Panc1 (cell line): ENCODE data around the gene CFAP119. TPM values are rescaled to one million over a fixed set of nuclear protein-coding genes. Genes with fewer than 3 reads are reported as not detected.

Experiments
- ATAC-seq: fragments of 200-7000 bp; cut with Tn5 transposase; 2 replicates; pipeline ENCODE4 v1.9.1; 2020; ENCODE audit warnings: mild to moderate bottlenecking, moderate library complexity
- BruUV-seq: library from RNA; stranded (reverse); fragments of 400-500 nt; replicated peaks from 2 replicates; lab custom pipeline; 2021; lab: Mats Ljungman, UMichigan
- CTCF ChIA-PET: fragments of 300-600 bp; sonication (Branson Sonifier 250); formaldehyde crosslinking; loops from one replicate; lab custom pipeline; 2022; ENCODE audit warnings: antibody characterized with exemption; lab: Charles Lee
- POLR2A ChIA-PET: fragments of 300-600 bp; sonication (Branson Sonifier 250); formaldehyde crosslinking; loops from one replicate; lab custom pipeline; 2022; ENCODE audit warnings: antibody characterized with exemption; lab: Charles Lee
- DNase-seq: peaks from one replicate; pipeline ENCODE4 v3.0.0-alpha.2; 2010; ENCODE audit warnings: low read depth, low spot score
- H3K27ac ChIP-seq: 2 replicates; pipeline ENCODE4 v1.5.1; 2011; ENCODE audit warnings: mild to moderate bottlenecking, low read length, inconsistent platforms
- H3K27me3 ChIP-seq: fragments of 200-500 bp; sonication (Bioruptor generic); 2 replicates; pipeline ENCODE4 v1.6.0; 2014; ENCODE audit warnings: low read length, inconsistent platforms; ENCODE audit not compliant: control insufficient read depth, insufficient read depth
- H3K36me3 ChIP-seq: fragments of 200-500 bp; sonication (Bioruptor generic); 2 replicates; pipeline ENCODE4 v1.5.1; 2014; ENCODE audit warnings: inconsistent platforms, mild to moderate bottlenecking, low read length, moderate library complexity; ENCODE audit not compliant: control insufficient read depth, insufficient read depth
- H3K4me1 ChIP-seq: 2 replicates; pipeline ENCODE4 v1.5.1; 2011; ENCODE audit warnings: inconsistent platforms, mild to moderate bottlenecking, low read length, moderate library complexity; ENCODE audit not compliant: control insufficient read depth, insufficient read depth
- H3K4me3 ChIP-seq, 2 experiments: 2 replicates each; pipeline ENCODE4 v1.5.1; 2011 to 2012; ENCODE audit warnings: low read depth in 2 of 2, low read length in 2 of 2, mild to moderate bottlenecking in 2 of 2, inconsistent platforms in 1 of 2, moderate library complexity in 1 of 2
- H3K9me3 ChIP-seq: fragments of 200-500 bp; sonication (Bioruptor generic); 2 replicates; pipeline ENCODE4 v1.5.1; 2014; ENCODE audit warnings: low read depth, mild to moderate bottlenecking, inconsistent platforms, low read length, moderate library complexity; ENCODE audit not compliant: control insufficient read depth, insufficient read depth
- POLR2AphosphoS5 ChIP-seq: IDR thresholded peaks from 2 replicates; pipeline ENCODE4 v1.6.1; 2012; ENCODE audit warnings: mild to moderate bottlenecking, low read depth, low read length, moderate library complexity
- SIN3A ChIP-seq: IDR thresholded peaks from 2 replicates; pipeline ENCODE4 v1.6.1; 2012; ENCODE audit warnings: low read depth, mild to moderate bottlenecking, low read length, moderate library complexity, borderline replicate concordance; ENCODE audit not compliant: insufficient read depth
- TCF7L2 ChIP-seq: IDR thresholded peaks from 2 replicates; pipeline ENCODE4 v1.6.1; 2011; ENCODE audit warnings: mild to moderate bottlenecking, low read depth, low read length, inconsistent platforms
- in situ Hi-C: cut with HindIII; loops from 2 replicates; pipeline ENCODE4 v1.10.0; 2016; ENCODE audit warnings: low sequenced_read_pairs, low pct_unique_long_range_greater_than_20kb
- intact Hi-C: fragments of 100-400 bp; cut with micrococcal nuclease; formaldehyde crosslinking; loops from one replicate; pipeline ENCODE4 v1.10.0; 2022; ENCODE audit not compliant: unreplicated experiment
- total RNA-seq: library from RNA; stranded (reverse); gene quantifications from one replicate; pipeline ENCODE4 v1.2.1, GENCODE V29; 2021; ENCODE audit not compliant: unreplicated experiment
- TF ChIP-seq, protein P1 (sequence below): fragments of 450-650 bp; IDR thresholded peaks from 2 replicates; pipeline ENCODE4 v1.5.1; 2017; ENCODE audit warnings: mild to moderate bottlenecking
- TF ChIP-seq, protein P2 (sequence below), 2 experiments: IDR thresholded peaks; 2 replicates each; pipeline ENCODE4 v1.6.1; 2011 to 2012; ENCODE audit warnings: low read depth in 2 of 2, control low read depth in 1 of 2, low read length in 1 of 2, mild to moderate bottlenecking in 1 of 2, moderate library complexity in 1 of 2; ENCODE audit not compliant: insufficient read depth in 1 of 2

CFAP119 gene
- total RNA-seq, 1 experiment from 2014 or later: 21.0 TPM

- Histone ChIP-seq H3K9me3 (no peaks in the 10 kb centered on the region), H3K27me3 (no peaks in the 10 kb centered on the region), H3K4me3 (no peak overlapping the region), H3K4me1 (no peaks in the 10 kb centered on the region), H3K36me3 (peaks cover 22% of the 10 kb centered on the region), H3K27ac (no peak overlapping the region)
- intact Hi-C loops: no loop called here
- DNase-seq (no peak), ATAC-seq (no peak)
- ChIA-PET CTCF (no interaction called here), POLR2A (no interaction called here)
- in situ Hi-C loops: no loop called here
- TSS peak; percentile 47 for BruUV-seq
- TF ChIP-seq, protein P1, sequence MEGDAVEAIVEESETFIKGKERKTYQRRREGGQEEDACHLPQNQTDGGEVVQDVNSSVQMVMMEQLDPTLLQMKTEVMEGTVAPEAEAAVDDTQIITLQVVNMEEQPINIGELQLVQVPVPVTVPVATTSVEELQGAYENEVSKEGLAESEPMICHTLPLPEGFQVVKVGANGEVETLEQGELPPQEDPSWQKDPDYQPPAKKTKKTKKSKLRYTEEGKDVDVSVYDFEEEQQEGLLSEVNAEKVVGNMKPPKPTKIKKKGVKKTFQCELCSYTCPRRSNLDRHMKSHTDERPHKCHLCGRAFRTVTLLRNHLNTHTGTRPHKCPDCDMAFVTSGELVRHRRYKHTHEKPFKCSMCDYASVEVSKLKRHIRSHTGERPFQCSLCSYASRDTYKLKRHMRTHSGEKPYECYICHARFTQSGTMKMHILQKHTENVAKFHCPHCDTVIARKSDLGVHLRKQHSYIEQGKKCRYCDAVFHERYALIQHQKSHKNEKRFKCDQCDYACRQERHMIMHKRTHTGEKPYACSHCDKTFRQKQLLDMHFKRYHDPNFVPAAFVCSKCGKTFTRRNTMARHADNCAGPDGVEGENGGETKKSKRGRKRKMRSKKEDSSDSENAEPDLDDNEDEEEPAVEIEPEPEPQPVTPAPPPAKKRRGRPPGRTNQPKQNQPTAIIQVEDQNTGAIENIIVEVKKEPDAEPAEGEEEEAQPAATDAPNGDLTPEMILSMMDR: no peak
- TF ChIP-seq TCF7L2 (no peak), POLR2AphosphoS5 (no peak), SIN3A (no peak)
- TF ChIP-seq, protein P2, sequence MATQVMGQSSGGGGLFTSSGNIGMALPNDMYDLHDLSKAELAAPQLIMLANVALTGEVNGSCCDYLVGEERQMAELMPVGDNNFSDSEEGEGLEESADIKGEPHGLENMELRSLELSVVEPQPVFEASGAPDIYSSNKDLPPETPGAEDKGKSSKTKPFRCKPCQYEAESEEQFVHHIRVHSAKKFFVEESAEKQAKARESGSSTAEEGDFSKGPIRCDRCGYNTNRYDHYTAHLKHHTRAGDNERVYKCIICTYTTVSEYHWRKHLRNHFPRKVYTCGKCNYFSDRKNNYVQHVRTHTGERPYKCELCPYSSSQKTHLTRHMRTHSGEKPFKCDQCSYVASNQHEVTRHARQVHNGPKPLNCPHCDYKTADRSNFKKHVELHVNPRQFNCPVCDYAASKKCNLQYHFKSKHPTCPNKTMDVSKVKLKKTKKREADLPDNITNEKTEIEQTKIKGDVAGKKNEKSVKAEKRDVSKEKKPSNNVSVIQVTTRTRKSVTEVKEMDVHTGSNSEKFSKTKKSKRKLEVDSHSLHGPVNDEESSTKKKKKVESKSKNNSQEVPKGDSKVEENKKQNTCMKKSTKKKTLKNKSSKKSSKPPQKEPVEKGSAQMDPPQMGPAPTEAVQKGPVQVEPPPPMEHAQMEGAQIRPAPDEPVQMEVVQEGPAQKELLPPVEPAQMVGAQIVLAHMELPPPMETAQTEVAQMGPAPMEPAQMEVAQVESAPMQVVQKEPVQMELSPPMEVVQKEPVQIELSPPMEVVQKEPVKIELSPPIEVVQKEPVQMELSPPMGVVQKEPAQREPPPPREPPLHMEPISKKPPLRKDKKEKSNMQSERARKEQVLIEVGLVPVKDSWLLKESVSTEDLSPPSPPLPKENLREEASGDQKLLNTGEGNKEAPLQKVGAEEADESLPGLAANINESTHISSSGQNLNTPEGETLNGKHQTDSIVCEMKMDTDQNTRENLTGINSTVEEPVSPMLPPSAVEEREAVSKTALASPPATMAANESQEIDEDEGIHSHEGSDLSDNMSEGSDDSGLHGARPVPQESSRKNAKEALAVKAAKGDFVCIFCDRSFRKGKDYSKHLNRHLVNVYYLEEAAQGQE (IDR thresholded peaks at IDR 0.05; ENCODE audit: insufficient read depth in 1 of 2, low read depth in 2 of 2, low read length in 1 of 2): no peak
These were observed 6.8 kb upstream of the CFAP119 start for GRCh38 chr16:30768583-30769181.

DNA sequence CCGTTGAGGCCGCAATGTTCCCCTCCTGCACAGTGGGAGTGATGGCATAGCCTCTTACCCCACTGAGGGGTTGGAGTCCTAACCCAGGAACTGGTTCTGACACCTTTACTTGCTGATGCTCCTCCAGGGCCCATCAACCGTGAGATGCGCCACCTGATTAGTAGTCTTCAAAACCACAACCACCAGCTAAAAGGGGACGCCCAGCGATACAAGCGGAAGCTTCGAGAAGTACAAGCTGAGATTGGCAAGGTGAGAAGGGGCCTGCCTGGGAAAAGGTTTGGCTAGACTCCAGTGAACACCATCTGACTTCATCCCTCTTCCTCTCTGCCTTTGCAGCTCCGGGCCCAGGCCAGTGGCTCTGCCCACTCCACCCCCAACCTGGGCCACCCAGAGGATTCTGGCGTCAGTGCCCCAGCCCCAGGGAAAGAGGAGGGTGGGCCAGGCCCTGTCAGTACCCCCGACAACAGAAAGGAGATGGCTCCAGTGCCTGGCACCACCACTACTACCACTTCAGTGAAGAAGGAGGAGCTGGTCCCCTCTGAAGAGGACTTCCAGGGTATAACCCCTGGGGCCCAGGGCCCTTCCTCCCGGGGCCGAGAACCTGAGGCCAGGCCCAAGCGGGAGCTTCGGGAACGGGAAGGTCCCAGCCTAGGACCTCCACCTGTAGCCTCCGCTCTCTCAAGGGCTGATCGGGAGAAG is 6.1 kb upstream of the CFAP119 start:
- no peak for ATAC-seq

More for the DNA sequence above, 6.1 kb upstream of the CFAP119 start:
- Histone ChIP-seq H3K9me3 (no peaks in the 10 kb centered on the region), H3K27me3 (no peaks in the 10 kb centered on the region), H3K4me3 (no peak overlapping the region), H3K36me3 (peaks cover 27% of the 10 kb centered on the region), H3K27ac (no peak overlapping the region), H3K4me1 (peaks cover 7% of the 10 kb centered on the region)
- no peak for DNase-seq
- intact Hi-C loops (no loop called here), in situ Hi-C loops (no loop called here)
- CTCF ChIA-PET: no interaction called here
- no TSS peak for BruUV-seq
- TF ChIP-seq, protein P1: no peak
- TF ChIP-seq, protein P2 (IDR thresholded peaks at IDR 0.05; ENCODE audit: insufficient read depth in 1 of 2, low read depth in 2 of 2, low read length in 1 of 2): no peak
- TF ChIP-seq POLR2AphosphoS5 (no peak), SIN3A (no peak), TCF7L2 (no peak)
- POLR2A ChIA-PET: no interaction called here
